Karpas-422 (cell line): ENCODE data around the gene KCNMB1. TPM values are rescaled to one million over a fixed set of nuclear protein-coding genes. Genes with fewer than 3 reads are reported as not detected.

Experiments
- DNase-seq: peaks from one replicate; pipeline ENCODE4 v3.0.0-alpha.2; 2015
- H2AFZ ChIP-seq: fragments of 200-600 bp; sonication (generic); 2 replicates; pipeline ENCODE4 v1.6.1; 2014; ENCODE audit warnings: antibody characterized with exemption, low read length, mixed read lengths
- H3K27ac ChIP-seq: fragments of 200-600 bp; sonication (generic); 2 replicates; pipeline ENCODE4 v1.5.1; 2014; ENCODE audit warnings: mild to moderate bottlenecking, low read length, moderate library complexity
- H3K27me3 ChIP-seq: fragments of 200-600 bp; sonication (generic); 2 replicates; pipeline ENCODE4 v1.6.1; 2014; ENCODE audit warnings: low read length, mixed read lengths
- H3K36me3 ChIP-seq: fragments of 200-600 bp; sonication (generic); 2 replicates; pipeline ENCODE4 v1.6.1; 2014; ENCODE audit warnings: low read length, mixed read lengths; ENCODE audit not compliant: insufficient read depth
- H3K4me1 ChIP-seq: fragments of 200-600 bp; sonication (generic); 2 replicates; pipeline ENCODE4 v1.6.1; 2014; ENCODE audit warnings: mild to moderate bottlenecking, low read length, mixed read lengths
- H3K4me2 ChIP-seq: fragments of 200-600 bp; sonication (generic); 2 replicates; pipeline ENCODE4 v1.6.1; 2014; ENCODE audit warnings: low read length, low read depth, mild to moderate bottlenecking; ENCODE audit not compliant: poor library complexity, severe bottlenecking
- H3K4me3 ChIP-seq: fragments of 200-600 bp; sonication (generic); 2 replicates; pipeline ENCODE4 v1.5.1; 2014; ENCODE audit warnings: mild to moderate bottlenecking, antibody characterized with exemption, low read length, mixed read lengths
- H3K79me2 ChIP-seq: fragments of 200-600 bp; sonication (generic); 2 replicates; pipeline ENCODE4 v1.6.1; 2014; ENCODE audit warnings: mild to moderate bottlenecking, low read length, mixed read lengths
- H3K9ac ChIP-seq: fragments of 200-600 bp; sonication (generic); 2 replicates; pipeline ENCODE4 v1.6.0; 2014; ENCODE audit warnings: low read length
- H3K9me2 ChIP-seq: fragments of 200-600 bp; sonication (generic), shearing (Covaris generic); replicated peaks from 2 replicates; pipeline ENCODE4 v1.6.0; 2014; ENCODE audit warnings: mild to moderate bottlenecking, low read length, moderate library complexity; ENCODE audit not compliant: insufficient read depth
- H3K9me3 ChIP-seq: fragments of 300-700, 200-600 bp; sonication (generic); 2 replicates; pipeline ENCODE4 v1.6.1; 2014; ENCODE audit warnings: low read length, mixed read lengths
- H4K20me1 ChIP-seq: fragments of 200-600 bp; sonication (generic); 2 replicates; pipeline ENCODE4 v1.6.1; 2014; ENCODE audit warnings: mild to moderate bottlenecking, antibody characterized with exemption, low read length, low read depth; ENCODE audit not compliant: insufficient read depth
- total RNA-seq: library from RNA; depleted of rRNA; stranded (reverse); fragments of >200 nt; shearing (Covaris generic); gene quantifications from 2 replicates; pipeline ENCODE4 v1.2.3, GENCODE V29; 2014; ENCODE audit warnings: low replicate concordance

Gene KCNMB1
- total RNA-seq, 1 experiment from 2014 or later = not detected

DNA sequence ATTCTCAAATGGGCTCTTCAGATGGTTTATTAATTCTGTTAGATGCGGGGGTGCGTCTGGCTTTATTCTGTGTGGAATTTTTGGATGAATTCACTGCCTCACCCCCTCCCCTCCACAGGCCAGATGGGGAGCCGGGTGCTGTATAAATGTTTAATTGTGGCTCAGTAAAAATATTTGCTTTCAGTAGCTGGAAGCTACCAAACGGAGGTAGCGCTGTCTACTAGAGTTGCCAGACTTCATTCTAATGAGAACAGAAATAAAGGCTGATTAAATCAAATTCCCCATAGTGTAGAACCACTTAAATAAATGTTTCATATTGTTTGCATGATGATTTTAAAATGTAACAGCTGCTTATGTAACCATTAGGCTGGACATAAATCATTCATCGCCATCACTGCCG lies 34.5 kb upstream of the KCNMB1 start:
- Histone ChIP-seq H3K9ac (no peak overlapping the region), H3K36me3 (no peaks in the 10 kb centered on the region), H3K27ac (no peak overlapping the region), H3K27me3 (no peaks in the 10 kb centered on the region; the same call in 1 of the 2 replicates), H2AFZ (no peak overlapping the region), H3K9me2 (no peaks in the 10 kb centered on the region), H3K4me2 (no peak overlapping the region), H3K4me3 (no peak overlapping the region), H4K20me1 (no peaks in the 10 kb centered on the region), H3K9me3 (no peaks in the 10 kb centered on the region), H3K4me1 (peaks cover 22% of the 10 kb centered on the region), H3K79me2 (no peaks in the 10 kb centered on the region)
- no peak for DNase-seq

DNA sequence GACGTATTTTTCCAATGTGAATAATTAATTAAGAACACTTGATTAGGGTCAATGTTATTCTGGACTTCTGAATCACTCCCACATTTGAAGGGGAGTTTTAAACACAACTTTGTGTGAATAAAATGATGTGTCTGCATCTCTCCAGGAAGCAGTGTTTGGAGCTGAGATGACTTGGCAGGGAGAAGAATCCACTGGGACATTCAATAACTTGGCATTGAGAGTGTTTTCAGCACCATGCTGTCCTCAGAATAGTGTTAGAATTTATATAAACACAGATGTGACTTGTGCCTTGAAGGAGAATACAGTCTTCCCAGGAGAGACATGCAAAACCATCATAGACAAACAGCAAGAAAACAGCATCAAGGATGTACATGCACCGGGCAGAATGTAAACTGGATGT lies 32.7 kb upstream of the KCNMB1 start:
- no peak for DNase-seq
- H3K4me2 ChIP-seq = no peak overlapping the region
- no peaks in the 10 kb centered on the region for H3K9me2 ChIP-seq
- no peak overlapping the region for H3K4me3 ChIP-seq
- H3K36me3 ChIP-seq = no peaks in the 10 kb centered on the region
- H3K27me3 ChIP-seq = no peaks in the 10 kb centered on the region; the same call in 1 of the 2 replicates
- no peaks in the 10 kb centered on the region for H4K20me1 ChIP-seq
- peaks cover 13% of the 10 kb centered on the region for H3K4me1 ChIP-seq
- H3K79me2 ChIP-seq = no peaks in the 10 kb centered on the region
- H3K27ac ChIP-seq = no peak overlapping the region
- H3K9me3 ChIP-seq = no peaks in the 10 kb centered on the region
- no peak overlapping the region for H2AFZ ChIP-seq
- H3K9ac ChIP-seq = no peak overlapping the region

DNA sequence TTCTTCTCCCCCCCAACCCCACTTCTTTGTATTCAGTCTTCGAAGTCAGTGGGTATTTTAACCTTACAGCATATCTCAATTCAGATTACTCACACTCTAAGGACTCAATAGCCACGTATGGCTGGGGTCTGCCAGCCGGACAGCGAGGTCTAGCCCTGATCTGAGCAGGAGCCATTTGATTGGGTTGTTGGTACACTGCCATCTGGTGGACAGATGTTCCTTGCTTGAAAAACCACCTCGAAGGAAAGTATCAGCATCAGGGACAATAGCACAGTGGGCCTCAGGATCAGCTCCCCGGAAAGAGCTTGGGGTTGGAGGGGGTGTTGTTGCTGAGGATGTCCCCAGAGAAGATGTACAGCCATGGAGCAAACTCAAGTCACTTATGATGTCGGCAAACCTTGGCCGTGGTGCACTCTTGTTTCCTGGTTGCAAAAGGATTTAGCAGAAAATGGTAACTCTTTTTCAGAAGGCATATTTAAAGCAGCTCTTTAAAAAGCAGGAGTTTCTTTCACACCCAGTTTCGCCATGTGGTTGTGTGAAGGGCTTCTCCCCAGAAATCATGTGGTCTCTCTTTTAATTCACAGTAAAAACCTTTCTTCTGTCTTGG lies 31.7 kb upstream of the KCNMB1 start:
- no peak overlapping the region for H3K27ac ChIP-seq
- no peaks in the 10 kb centered on the region for H3K36me3 ChIP-seq
- no peak overlapping the region for H3K4me3 ChIP-seq
- H2AFZ ChIP-seq = no peak overlapping the region
- H3K9ac ChIP-seq = no peak overlapping the region
- H3K4me2 ChIP-seq = peak overlapping the region; percentile 29
- no peaks in the 10 kb centered on the region for H3K9me2 ChIP-seq
- peaks cover 13% of the 10 kb centered on the region for H3K4me1 ChIP-seq
- H3K79me2 ChIP-seq = no peaks in the 10 kb centered on the region
- H4K20me1 ChIP-seq = no peaks in the 10 kb centered on the region
- DNase-seq = peak; percentile 86
- no peaks in the 10 kb centered on the region; the same call in 1 of the 2 replicates for H3K27me3 ChIP-seq
- H3K9me3 ChIP-seq = no peaks in the 10 kb centered on the region

- no peaks in the 10 kb centered on the region for H3K9me3 ChIP-seq
- H4K20me1 ChIP-seq = no peaks in the 10 kb centered on the region
- H3K4me2 ChIP-seq = no peak overlapping the region
- H3K4me3 ChIP-seq = no peak overlapping the region
- H3K27me3 ChIP-seq = no peaks in the 10 kb centered on the region; the same call in 1 of the 2 replicates
- H2AFZ ChIP-seq = no peak overlapping the region
- no peak overlapping the region for H3K9ac ChIP-seq
- H3K27ac ChIP-seq = no peak overlapping the region
- no peaks in the 10 kb centered on the region for H3K9me2 ChIP-seq
- peaks cover 22% of the 10 kb centered on the region for H3K4me1 ChIP-seq
- H3K79me2 ChIP-seq = no peaks in the 10 kb centered on the region
- H3K36me3 ChIP-seq = no peaks in the 10 kb centered on the region
- DNase-seq = no peak
These were observed 30.5 kb upstream of the KCNMB1 start for GRCh38 chr5:170419643-170420042.

- Histone ChIP-seq H3K4me3 (no peak overlapping the region), H3K9me2 (no peaks in the 10 kb centered on the region), H3K4me1 (peaks cover 22% of the 10 kb centered on the region), H3K4me2 (no peak overlapping the region), H2AFZ (no peak overlapping the region), H4K20me1 (no peaks in the 10 kb centered on the region), H3K27ac (no peak overlapping the region), H3K9ac (no peak overlapping the region), H3K9me3 (no peaks in the 10 kb centered on the region), H3K36me3 (no peaks in the 10 kb centered on the region), H3K79me2 (no peaks in the 10 kb centered on the region), H3K27me3 (no peaks in the 10 kb centered on the region; the same call in 1 of the 2 replicates)
- DNase-seq = no peak
These were observed 29.6 kb upstream of the KCNMB1 start for GRCh38 chr5:170418736-170419135.

DNA sequence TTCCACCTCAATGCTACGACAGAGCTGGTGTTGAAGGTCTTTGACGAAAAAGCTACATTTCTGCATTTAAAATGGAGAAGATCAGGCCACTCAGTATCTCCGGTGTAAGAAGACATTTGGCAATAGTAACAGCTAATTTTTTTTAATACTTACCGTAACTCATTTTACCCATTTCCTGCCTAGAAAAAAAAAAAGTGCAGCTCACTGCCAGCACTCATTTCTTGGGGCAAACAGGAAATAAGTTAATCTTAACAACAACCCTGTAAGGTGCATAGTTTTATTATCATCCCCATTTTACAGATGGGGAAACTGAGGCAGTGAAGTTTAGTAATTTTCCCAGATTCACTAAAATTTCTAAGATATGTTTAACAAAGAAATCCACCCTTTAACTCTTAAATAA lies 27.4 kb upstream of the KCNMB1 start:
- Histone ChIP-seq H3K27ac (no peak overlapping the region), H3K36me3 (no peaks in the 10 kb centered on the region), H3K9me2 (no peaks in the 10 kb centered on the region), H3K9me3 (no peaks in the 10 kb centered on the region), H3K27me3 (no peaks in the 10 kb centered on the region), H3K4me2 (no peak overlapping the region), H2AFZ (no peak overlapping the region), H3K4me3 (no peak overlapping the region), H3K9ac (no peak overlapping the region), H4K20me1 (no peaks in the 10 kb centered on the region), H3K4me1 (peaks cover 27% of the 10 kb centered on the region), H3K79me2 (no peaks in the 10 kb centered on the region)
- no peak for DNase-seq

- H3K79me2 ChIP-seq = no peaks in the 10 kb centered on the region
- no peaks in the 10 kb centered on the region for H3K9me2 ChIP-seq
- no peak overlapping the region for H3K4me2 ChIP-seq
- H3K36me3 ChIP-seq = no peaks in the 10 kb centered on the region
- H3K27ac ChIP-seq = no peak overlapping the region
- H3K27me3 ChIP-seq = no peaks in the 10 kb centered on the region
- H3K4me3 ChIP-seq = no peak overlapping the region
- H4K20me1 ChIP-seq = no peaks in the 10 kb centered on the region
- H3K9ac ChIP-seq = no peak overlapping the region
- peaks cover 20% of the 10 kb centered on the region for H3K4me1 ChIP-seq
- H2AFZ ChIP-seq = no peak overlapping the region
- DNase-seq = no peak
- no peaks in the 10 kb centered on the region for H3K9me3 ChIP-seq
These were observed 25.6 kb upstream of the KCNMB1 start for GRCh38 chr5:170414786-170415185.

DNA sequence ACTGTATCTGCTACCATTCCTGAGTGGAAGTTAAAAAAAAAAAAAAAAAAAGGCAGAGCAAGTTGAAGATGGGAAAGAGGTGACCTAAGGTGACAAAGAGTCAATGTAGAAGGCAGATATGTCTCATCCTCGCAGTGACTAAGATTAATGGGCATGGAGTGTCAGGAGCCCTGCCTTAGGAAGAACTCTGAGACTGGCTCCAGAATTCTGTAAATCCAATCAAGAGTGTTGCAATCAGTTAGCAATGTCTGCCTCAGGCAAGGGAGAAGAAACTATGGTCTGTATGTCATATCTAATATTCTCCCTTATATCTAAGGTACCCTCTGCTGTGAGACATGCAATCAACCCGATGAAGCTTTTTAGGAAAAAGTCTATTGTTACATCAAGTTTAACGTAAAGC lies 24.7 kb upstream of the KCNMB1 start:
- Histone ChIP-seq H4K20me1 (no peaks in the 10 kb centered on the region), H2AFZ (no peak overlapping the region), H3K4me3 (no peak overlapping the region), H3K9me3 (no peaks in the 10 kb centered on the region), H3K27ac (no peak overlapping the region), H3K4me1 (peaks cover 14% of the 10 kb centered on the region), H3K9me2 (no peaks in the 10 kb centered on the region), H3K4me2 (no peak overlapping the region), H3K27me3 (no peaks in the 10 kb centered on the region), H3K9ac (no peak overlapping the region), H3K79me2 (no peaks in the 10 kb centered on the region), H3K36me3 (no peaks in the 10 kb centered on the region)
- DNase-seq = no peak
